ENCODE measurements around the gene USP54. TPM values are rescaled to one million over a fixed set of nuclear protein-coding genes. Genes with fewer than 3 reads are reported as not detected.

USP54 gene
- total RNA-seq, 4 donors from 2014 or later, result 54.0 to 83.5 (median 65.8) TPM

DNA sequence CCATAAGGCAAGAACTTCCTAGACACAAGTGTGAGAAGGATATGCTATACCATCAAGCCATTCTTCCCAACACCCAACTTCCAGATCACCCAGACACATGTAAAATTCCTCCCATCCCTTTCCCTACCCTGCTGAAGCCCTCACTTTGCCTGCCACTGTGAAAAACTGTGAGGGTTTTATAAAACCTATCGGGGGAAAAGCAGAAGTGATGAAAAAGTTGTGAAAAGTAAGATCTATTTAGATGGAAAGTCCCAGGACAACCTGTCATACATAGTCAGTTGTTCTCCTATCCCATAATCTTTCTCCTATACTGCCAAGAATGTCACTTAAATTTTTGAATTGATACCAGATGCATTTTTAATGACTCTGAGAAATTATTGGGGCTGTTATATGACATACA is 56.3 kb downstream of the USP54 start:
- no peak overlapping the region for H3K4me3 ChIP-seq (ENCODE audit: low read depth, poor library complexity, severe bottlenecking)
- intact Hi-C loops (cut with DNase I; ENCODE audit: low total_unique reads), result loop anchor here (5.0 kb wide), 1 partner anchor 92 kb away; no protein-coding TSS in a partner anchor
- no peak for DNase-seq (ENCODE audit: low spot score in 2 of 2)
- WGBS, 2 donors, result 77% methylated on average over 1 of the region's 1 CpG
- TF ChIP-seq, protein P1, sequence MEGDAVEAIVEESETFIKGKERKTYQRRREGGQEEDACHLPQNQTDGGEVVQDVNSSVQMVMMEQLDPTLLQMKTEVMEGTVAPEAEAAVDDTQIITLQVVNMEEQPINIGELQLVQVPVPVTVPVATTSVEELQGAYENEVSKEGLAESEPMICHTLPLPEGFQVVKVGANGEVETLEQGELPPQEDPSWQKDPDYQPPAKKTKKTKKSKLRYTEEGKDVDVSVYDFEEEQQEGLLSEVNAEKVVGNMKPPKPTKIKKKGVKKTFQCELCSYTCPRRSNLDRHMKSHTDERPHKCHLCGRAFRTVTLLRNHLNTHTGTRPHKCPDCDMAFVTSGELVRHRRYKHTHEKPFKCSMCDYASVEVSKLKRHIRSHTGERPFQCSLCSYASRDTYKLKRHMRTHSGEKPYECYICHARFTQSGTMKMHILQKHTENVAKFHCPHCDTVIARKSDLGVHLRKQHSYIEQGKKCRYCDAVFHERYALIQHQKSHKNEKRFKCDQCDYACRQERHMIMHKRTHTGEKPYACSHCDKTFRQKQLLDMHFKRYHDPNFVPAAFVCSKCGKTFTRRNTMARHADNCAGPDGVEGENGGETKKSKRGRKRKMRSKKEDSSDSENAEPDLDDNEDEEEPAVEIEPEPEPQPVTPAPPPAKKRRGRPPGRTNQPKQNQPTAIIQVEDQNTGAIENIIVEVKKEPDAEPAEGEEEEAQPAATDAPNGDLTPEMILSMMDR (IDR thresholded peaks at IDR 0.05), result no peak
- no peak for TF ChIP-seq POLR2A (IDR thresholded peaks at IDR 0.05)

DNA sequence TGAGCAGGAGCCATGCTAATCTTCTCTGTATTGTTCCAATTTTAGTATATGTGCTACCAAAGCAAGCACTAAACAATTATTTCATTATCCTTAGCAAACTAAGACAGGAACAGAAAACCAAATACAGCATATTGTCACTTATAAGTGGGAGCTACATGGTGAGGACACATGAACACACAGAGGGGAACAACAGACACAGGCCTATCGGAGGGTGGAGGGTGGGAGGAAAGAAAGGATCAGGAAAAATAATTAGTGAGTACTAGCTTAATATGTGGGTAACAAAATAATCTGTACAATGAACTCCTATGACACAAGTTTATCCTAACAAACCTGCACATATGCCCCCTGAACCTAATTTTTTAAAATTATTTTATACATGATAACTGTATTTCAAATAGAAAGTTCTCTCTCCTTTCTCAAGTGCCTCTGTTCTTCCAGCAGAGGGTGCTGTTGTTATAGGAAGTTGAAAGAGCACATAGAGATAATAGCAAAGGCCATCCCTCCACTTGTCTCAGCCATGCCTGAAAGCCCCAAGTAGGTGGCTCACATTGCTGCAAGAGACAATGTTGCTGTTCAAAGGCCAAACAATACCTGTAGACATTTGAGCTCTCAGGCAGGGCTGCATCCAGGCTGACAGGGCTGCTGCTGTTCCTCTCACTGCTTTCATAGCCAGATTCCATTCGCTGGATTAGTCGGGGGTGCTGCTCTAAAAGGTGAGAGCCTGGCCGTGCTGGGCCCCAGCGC is 61.9 kb downstream of the USP54 start:
- peak in 1 of 2 donors; percentile 46 for DNase-seq (ENCODE audit: low spot score in 2 of 2)
- no peak overlapping the region for H3K4me3 ChIP-seq (ENCODE audit: low read depth, poor library complexity, severe bottlenecking)
- intact Hi-C loops (cut with DNase I; ENCODE audit: low total_unique reads), result loop anchor here (5.0 kb wide), 1 partner anchor 113 kb away; the partner anchor contains the start of gene MYOZ1
- TF ChIP-seq POLR2A (IDR thresholded peaks at IDR 0.05), result no peak
- TF ChIP-seq, protein P1 (IDR thresholded peaks at IDR 0.05), result peak in 1 of 3 donors; percentile 78
- 95 to 98% methylated on average over 5 of the region's 5 CpGs for WGBS, 2 donors

DNA sequence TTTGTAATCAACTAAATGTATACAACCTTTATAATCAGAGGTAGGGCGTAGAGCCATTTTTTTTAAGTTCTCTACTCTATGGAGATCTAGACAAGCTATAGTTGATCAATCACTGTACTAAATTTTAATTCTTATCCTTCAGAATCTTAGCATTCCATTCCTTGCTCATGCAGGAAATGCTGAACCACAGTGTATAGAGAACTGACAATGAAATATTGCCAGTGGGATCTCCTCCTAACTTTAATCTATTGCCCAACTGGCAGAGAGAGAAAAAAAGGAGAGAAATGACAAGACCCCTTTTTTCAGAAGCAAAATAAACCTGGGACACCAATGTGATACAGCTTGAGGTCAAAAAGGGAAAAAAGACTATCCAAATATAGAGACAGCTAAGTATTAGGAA is 68.9 kb downstream of the USP54 start:
- TF ChIP-seq, protein P1 (IDR thresholded peaks at IDR 0.05), result no peak
- no peak for TF ChIP-seq POLR2A (IDR thresholded peaks at IDR 0.05)
- H3K4me3 ChIP-seq (ENCODE audit: low read depth, poor library complexity, severe bottlenecking), result no peak overlapping the region
- 97% methylated on average over 1 of the region's 1 CpG for WGBS, 2 donors
- no peak for DNase-seq (ENCODE audit: low spot score in 2 of 2)
- intact Hi-C loops (cut with DNase I; ENCODE audit: low total_unique reads), result no loop called here

DNA sequence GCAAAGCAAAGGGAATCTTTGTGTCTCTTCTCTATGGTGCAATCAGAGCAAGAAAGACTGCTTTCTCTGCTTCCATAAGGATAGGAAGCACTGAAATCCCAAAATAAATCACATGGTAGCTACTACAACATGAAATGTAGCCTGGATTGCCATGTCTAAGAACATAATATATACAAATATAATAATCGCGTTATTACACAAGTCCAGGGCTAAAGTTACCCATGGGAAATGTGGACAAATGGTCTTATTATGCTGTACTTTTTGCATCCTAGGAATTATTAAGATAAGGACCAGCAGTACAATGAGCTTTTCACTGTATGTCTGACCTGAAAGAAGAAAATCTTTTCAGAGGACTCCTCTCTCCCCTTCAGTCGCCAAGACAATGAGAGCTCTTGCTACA is 71.8 kb downstream of the USP54 start:
- WGBS, 2 donors, result 94 to 99% methylated on average over 3 of the region's 3 CpGs
- no peak for DNase-seq (ENCODE audit: low spot score in 2 of 2)
- H3K4me3 ChIP-seq (ENCODE audit: low read depth, poor library complexity, severe bottlenecking), result no peak overlapping the region
- TF ChIP-seq, protein P1 (IDR thresholded peaks at IDR 0.05), result no peak
- TF ChIP-seq POLR2A (IDR thresholded peaks at IDR 0.05), result no peak
- intact Hi-C loops (cut with DNase I; ENCODE audit: low total_unique reads), result no loop called here

DNA sequence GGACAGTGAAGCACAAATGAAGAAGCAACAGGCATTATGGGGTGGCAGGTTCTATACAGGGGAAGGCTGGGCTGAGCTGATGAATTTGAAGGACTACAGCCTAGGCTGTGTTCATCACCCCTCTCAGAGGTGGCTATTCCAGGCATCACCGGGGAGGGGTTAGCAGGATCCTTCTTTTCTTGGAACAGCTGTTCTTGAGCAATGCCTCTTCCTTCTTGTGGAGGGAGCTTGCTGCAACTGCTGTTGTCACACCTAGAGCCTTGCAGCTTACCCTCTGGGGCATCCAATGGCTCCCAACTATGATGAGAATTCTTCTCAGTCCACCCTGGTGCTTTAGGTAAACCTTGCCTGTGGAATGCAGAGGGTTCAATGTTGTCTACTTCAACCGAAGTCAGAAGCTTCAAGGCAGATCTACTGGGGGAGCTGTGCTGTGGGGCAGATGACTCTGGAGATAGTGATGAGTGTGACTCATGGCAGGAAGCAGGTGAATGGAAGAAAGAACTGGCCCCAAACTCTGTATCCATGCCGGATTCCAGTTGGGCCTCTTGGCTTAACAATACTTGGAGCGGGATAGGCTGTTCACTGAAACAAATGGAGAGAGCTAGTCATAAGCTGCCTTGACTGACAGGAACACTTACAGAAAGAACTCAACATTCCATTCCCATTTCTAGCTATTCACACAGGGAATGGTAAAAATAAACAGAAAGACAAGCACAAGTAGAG is 73.8 kb downstream of the USP54 start:
- 85 to 87% methylated on average over 4 of the region's 4 CpGs for whole genome bisulfite sequencing, 2 donors
- no peak overlapping the region for H3K4me3 ChIP-seq (ENCODE audit: low read depth, poor library complexity, severe bottlenecking)
- TF ChIP-seq POLR2A (IDR thresholded peaks at IDR 0.05), result no peak
- TF ChIP-seq, protein P1 (IDR thresholded peaks at IDR 0.05), result no peak
- intact Hi-C loops (cut with DNase I; ENCODE audit: low total_unique reads), result no loop called here
- DNase-seq (ENCODE audit: low spot score in 2 of 2), result no peak

All from lower leg skin (tissue), 4 donors.